GM19328 (cell line): Measurements from ENCODE around the gene THBS4.

ENCODE experiments used
- ATAC-seq: cut with Tn5 transposase; IDR thresholded peaks from one replicate; pipeline ENCODE4 v1.9.1; 2021; ENCODE audit warnings: mild to moderate bottlenecking, moderate library complexity; ENCODE audit not compliant: unreplicated experiment

The THBS4 gene

GRCh38 chr5:80034962-80035821, at the start of gene THBS4:
Gene THBS4, plus strand, starts transcription at chr5:80035348. Its CDS starts 190 bp downstream, at chr5:80035538.
- ATAC-seq = no peak

DNA sequence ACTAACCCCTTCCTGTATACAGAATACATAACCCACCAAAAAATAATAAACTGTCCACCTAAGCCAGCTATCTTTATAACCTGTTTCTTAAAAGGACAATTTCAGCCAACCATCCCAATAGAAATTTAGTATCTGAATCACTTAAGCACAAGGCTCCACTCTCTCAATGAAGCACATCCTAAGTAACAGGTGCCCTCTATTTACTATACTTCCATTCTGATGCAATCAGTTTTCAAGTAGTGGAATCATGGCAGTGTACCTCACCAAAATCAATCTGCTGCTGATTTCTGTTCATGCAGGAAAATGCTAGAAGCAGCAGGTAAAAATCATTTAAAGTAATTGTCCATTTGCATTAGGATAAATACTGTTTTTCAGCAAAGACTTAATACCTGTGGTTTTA, 48.9 kb upstream of the THBS4 start:
- no peak for ATAC-seq

DNA sequence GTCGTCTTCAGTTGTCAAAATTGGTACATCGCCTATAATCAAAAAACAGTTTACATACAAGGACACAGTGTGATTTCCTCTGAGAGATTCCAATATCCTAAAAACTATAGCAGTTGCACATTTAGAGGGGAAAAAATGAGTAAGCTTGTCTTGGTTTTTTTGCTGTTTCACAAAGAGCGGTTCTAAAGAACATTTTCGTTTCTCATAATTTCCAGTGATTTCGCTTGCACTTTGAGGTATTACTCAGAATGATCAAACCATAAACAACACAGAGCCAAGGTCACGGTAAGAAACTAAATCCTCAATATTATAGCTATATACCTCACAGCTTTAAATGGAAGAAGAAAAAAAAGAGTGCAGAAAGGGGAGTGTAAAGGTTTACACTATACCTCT, 44.9 kb upstream of the THBS4 start:
- ATAC-seq = peak; percentile 28

GRCh38 chr5:79990598-79991507, 44.3 kb upstream of the THBS4 start, which contains the start of gene MTX3:
Gene MTX3, minus strand, starts transcription at chr5:79991262. Its CDS starts 24 bp downstream, at chr5:79991238.
- ATAC-seq = peak; percentile 85

GRCh38 chr5:79992891-79993657, 42.1 kb upstream of the THBS4 start:
- ATAC-seq = no peak

- ATAC-seq = no peak
These were observed 35.4 kb upstream of the THBS4 start for GRCh38 chr5:79999722-80000121.

- no peak for ATAC-seq
These were observed 32.5 kb upstream of the THBS4 start for GRCh38 chr5:80002677-80003076.

DNA sequence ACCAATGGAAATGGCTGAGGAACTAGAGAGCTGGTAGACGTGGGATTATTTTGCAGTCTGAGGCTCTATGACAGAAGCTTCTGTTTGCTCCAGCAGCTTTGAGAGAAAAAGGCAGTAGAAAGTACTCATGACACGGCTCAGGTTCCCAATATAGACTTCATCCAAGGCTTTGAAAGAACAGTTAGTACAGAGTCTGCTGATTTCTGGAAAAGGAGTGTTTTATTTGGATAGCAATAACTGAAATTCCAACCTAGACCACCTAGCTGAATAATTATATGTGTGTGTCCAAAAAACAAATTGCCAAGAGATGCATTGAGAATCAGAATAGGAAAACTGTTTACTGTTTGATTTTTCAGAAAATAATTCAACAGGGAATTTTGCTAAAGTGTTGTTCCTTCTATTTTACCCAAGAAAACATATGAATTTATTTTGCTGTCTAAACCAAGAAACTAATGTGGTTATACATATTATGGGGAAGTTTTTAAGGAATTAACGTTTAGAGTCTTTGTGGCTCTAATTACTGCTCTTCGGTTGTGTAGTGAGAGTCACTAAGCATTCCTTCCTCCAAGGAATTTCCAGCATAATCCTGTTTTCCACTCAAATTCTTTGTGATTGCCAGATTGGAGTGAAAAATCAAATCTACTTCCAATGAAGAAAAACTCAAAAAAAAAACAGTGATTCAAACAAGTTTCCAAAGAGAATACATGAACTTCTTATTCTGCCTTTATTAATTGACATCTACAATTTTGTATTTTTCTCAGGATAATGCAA, 26.0 kb upstream of the THBS4 start:
- ATAC-seq = no peak

GRCh38 chr5:80010754-80011392, 24.3 kb upstream of the THBS4 start:
- no peak for ATAC-seq

- no peak for ATAC-seq
These were observed 10.1 kb upstream of the THBS4 start for GRCh38 chr5:80025069-80025468.

DNA sequence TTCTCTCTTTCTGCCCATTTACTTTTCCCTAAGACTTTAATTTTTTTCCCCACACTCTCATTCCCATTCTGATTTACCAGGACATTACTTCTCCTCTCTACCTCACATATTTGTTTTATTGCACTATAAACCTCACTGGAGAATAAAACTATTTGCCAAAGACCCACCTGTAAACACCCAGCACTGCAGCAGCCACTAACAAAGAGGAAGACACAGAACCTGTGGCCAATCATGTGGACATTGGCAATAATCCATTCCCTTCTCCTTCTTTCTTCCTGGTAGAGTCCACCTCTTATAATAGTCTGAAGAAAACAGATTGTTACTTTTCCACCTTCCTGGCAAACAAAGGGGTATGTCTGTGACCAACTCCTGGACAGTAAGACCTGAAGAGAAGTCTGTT, 8.3 kb upstream of the THBS4 start:
- ATAC-seq = no peak

GRCh38 chr5:80031109-80031508, 4.0 kb upstream of the THBS4 start:
- no peak for ATAC-seq

GRCh38 chr5:80033513-80033912, 1.6 kb upstream of the THBS4 start:
- no peak for ATAC-seq

- no peak for ATAC-seq
These were observed 589 bp upstream of the THBS4 start for GRCh38 chr5:80034559-80034958.

GRCh38 chr5:80035839-80036238, 691 bp downstream of the THBS4 start:
- no peak for ATAC-seq

GRCh38 chr5:80036615-80037014, 1.5 kb downstream of the THBS4 start:
- ATAC-seq = no peak

GRCh38 chr5:80037366-80037765, 2.2 kb downstream of the THBS4 start:
- ATAC-seq = no peak

- ATAC-seq = no peak
These were observed 4.5 kb downstream of the THBS4 start for GRCh38 chr5:80039650-80040049.

DNA sequence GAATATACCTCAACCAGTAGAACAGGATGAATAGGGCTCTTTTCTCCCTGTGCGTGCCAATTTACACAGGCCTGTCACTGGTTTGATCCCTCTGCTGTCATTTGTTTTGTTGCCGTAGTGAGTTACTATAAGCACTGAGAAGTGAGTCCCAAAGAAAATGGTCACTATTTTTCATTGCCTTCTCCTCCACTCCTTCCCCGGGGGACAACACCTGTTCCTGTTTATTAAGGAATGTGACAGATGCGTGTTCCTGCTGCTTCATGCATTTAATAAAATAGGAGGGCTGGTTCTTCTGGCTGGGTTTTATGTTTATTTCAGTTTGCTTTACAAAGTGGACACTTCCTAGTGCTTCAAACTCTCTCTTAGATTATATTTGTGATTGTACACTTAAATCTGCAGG, 6.4 kb downstream of the THBS4 start:
- no peak for ATAC-seq

GRCh38 chr5:80042330-80042729, 7.2 kb downstream of the THBS4 start:
- ATAC-seq = no peak
